SHP77 treated with DMSO at 0.1 percent for 48 hours (cell line): ENCODE measurements around the gene KAT8.
"Not testable (repeated sequence)": the region's sequence is repeated elsewhere in the genome, so short reads cannot be mapped to it uniquely, and the experiment has no call there.

Experiments used
- DNase-seq: peaks from one replicate; lab custom pipeline; 2025; lab: John Stamatoyannopoulos, UW

The KAT8 gene

DNA sequence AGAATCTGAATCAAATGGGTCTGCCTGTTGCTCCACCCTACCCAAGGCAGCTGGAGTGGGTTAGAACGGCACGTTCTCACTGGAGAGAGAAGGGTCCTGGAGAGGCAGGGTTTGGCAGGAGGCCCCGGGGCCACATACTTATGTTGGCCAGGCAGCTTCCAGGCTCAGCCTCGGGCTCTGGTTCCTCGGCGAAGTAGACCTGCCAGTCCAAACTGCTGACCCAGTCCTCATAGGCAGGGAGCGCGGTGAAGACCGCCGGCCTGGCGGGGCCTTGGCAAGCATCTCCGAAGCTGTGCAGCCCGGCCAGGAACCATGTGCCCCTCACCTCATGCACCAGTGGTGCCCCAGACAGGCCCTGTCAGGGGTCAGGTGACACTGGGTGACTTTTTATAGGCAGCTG, 33.5 kb upstream of the KAT8 start:
- no peak for DNase-seq

DNA sequence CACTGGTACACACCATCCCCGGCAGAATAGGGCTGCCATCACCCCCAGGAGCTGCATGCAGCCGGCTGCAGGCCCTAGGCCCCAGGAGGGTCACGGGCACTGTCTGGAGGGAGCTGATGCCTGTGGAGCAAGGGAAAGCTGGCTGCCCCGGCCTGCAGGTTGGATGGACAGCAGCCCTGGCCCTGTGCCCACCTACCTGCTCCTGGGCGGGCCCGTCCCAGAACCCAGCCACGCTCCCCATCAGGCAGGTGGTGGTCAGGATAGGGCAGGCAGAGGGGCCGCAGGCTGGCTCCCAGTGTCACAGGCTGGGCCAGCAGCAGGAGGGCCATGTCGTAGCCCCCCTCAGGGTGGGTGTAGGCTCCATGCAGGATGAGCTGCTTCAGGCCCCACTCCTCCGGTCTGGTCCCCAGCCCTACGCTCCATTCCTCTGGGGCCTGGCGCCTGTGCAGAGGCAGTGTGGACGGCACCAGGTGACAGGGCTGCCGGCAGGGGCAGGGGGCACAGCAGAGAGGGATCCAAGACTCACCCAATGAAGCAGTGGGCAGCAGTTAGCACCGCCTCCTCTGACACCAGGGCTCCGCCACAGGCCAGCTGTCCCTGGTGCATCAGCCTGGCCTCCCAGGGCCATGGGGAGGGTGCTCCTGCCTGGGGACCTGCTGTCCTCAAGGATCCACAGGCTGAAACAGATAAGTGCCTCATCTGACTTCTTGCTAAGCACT, 32.7 kb upstream of the KAT8 start:
- no peak for DNase-seq

DNA sequence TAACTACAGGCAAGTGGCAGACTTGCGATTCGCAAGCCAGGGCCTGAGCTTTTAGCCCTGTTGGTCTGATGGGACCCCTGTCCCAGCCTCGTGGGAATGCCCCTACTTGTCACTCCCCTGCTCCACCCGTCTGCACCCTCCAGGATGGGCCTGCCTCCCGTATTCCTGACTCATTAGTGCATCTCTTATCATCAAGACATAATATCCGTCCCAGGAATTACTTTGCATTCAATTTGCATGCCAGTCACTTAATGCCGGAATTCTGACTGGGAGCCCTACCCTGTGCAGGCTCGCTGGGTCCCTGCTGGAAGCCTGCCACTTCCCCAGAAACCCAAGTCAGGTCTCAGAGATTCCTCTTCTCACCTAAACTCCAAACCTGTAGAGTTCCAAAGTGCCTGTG, 32.1 kb upstream of the KAT8 start:
- DNase-seq, result no peak

DNA sequence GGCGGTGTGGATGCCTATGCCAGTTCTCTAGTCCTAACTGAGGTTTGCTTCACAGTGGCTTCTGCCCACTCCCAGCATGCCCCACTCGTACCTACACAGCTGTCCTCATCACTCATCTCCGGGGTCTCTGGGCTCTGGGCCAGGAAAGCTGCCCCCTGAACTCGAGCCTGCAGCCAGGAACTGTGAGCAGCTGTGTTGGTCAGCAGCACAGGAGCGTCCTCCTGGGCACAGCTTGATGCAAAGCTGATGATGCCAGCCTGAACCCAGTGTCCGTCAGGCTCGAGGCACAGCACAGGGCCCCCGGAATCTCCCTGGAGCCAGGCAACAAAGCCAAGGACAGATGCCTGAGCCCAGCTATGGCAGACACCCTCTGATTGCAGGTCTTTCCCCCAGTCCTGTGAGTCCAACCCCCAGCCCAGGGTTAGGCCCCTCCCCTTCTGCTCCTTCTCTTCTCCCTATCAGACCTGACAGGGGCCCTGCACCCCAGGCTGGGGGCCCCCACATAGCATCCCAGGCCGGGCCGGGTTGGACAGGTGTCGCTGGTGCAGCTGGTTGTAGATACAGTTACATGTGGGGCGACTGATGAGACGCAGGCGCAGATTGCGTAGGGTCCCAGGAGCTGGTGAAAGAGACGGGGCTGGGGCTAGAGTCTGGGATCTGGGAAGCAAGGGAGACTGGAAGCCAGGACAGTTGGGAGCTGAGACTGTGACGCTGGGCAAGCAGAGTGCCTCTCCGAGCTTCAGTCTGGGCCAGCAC, 31.4 kb upstream of the KAT8 start:
- DNase-seq, result no peak

DNA sequence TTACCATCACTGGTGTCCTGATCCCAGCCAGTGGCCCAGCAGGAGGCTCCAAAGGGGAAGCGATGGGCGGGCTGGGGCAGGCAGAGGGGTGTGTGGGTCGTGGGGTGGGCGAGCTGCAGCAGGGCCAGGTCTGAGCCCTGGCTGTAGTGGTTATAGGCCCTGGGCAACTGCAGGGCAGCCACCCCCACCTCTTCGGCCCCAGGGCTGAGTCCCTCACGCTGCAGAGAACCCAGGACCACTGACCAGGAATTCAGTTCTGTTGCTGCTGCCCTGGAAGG, 30.9 kb upstream of the KAT8 start:
- no peak for DNase-seq

DNA sequence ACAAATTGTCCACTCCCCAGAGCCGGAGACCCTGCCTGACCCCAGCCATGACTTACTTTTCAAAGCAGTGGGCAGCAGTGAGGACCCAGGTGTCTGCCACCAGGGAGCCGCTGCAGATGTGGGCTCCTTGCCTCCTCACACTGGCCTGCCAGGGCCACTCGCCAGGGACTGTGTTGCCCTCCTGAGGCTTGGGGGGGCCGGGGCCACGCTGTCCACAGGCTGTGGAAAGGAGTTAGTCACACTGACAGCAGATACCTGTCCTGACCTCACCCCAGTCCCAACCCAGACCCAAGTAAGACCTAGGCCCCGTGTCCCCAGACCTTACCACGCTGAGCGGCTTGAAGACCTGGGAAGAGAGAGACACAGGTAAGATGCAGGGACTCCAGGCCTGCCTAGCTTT, 30.0 kb upstream of the KAT8 start:
- no peak for DNase-seq

DNA sequence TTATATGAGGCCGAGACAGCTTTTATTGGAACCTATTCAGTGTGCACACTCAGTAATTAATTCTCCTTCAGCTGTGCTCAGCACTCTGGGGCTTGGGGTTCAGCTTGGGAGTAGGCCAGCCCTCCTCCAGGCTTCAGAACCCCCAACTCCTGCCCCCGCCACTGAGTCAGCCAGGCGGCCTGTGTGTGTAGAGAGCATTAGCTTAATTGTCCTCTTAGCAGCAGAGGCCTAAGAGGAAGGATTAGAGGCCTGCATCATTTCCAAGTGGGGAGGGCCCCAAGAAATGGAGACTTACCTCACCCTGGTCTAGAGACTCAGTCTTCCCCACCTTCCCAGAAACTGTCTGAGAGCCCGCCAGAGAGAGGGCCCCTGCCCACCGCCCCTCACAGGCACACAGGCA, 29.5 kb upstream of the KAT8 start:
- no peak for DNase-seq

DNA sequence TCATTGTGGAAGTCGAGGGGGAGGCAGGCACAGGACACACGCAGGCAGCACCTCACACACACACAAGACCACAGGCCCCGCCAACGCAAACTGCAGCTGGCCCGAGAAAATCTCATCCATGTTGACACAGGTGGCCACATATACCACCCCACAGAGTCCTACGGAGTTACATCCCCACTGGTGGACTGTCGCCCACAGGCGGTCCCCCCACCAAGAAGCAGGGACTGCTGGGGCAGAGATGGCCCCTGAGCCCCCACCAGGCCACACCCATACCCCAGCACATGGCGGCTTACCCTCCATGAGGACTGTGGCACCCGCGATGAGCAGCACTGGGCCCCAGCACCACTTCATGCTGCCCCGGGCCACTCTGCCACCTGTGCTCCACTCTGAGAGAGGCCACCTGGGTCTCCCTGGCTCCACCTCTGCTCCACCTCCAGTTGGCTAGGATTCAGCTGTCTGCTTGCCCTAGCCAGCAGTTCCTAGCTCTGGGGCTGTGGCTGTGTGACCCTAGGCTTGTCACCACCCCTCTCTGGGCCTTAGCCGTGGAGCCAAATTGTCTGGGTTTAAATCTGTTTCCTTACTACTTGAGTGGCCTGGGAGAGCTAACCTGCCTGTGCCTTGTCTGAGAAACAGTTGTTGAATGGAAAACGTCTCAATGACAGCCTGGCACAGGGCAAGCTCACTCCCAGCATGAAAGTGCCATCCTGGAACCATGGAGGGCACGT, 28.8 kb upstream of the KAT8 start, which contains the start of gene PRSS53:
Gene PRSS53, minus strand, starts transcription at position 485 of the 725 bp plus-strand sequence. Its CDS starts 134 bp downstream, at position 351.
- DNase-seq, result peak; percentile 49

DNA sequence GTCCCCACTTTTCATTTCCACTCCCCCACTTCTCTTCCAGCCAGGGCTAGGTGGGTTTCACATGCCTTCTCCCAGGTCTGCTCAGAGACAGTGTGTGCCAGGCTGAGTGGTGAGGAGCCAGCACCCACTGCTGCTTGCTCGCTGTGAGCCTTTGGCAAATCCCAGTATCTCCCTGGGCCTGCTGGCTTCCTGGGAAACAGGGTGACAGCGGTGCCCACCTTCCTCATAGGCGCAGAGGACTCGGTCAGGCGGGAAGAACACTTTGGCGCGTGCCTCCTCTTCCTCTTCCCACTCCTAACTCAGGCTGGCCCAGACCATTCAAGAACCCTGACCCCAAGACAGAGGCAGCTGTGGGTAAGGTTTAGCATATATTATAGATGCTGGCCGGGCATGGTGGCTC, 28.3 kb upstream of the KAT8 start:
- no peak for DNase-seq

DNA sequence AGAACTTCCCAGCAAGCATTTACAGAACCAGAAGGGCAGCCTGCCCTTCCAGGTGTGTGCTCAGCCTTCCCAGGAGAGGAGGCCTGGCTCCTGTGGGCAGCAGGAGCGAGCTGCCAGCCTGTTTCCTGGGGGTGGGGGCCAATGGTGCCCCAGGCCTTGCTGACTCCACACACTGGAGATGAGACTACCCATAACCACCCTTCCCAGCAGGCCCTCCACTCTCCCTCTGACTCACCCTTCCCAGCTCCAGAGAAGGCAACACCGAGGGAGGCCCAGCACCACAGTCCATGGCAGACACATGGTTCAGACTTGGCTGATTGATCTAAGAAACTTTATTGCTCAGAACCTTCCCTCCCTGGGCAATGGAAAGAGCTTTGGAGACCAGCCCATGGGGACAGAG, 26.9 kb upstream of the KAT8 start:
- no peak for DNase-seq

DNA sequence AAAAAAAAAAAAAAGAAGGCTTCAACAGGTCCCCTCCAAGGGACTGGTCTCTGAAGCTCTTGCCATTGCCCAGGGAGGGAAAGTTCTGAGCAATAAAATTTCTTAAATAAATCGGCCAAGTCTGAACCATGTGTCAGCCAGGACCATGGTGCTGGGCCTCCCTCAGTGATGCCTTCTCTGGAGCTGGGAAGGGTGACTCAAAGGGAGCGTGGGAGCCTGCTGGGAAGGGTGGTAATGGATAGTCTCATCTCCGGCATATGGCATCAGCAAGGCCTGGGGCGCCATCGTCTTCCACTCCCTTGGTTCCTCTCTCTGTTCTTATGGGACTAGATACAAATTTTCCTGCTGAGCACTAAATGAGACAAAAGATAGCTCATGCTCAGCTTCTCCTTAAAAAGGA, 25.1 kb upstream of the KAT8 start:
- no peak for DNase-seq

DNA sequence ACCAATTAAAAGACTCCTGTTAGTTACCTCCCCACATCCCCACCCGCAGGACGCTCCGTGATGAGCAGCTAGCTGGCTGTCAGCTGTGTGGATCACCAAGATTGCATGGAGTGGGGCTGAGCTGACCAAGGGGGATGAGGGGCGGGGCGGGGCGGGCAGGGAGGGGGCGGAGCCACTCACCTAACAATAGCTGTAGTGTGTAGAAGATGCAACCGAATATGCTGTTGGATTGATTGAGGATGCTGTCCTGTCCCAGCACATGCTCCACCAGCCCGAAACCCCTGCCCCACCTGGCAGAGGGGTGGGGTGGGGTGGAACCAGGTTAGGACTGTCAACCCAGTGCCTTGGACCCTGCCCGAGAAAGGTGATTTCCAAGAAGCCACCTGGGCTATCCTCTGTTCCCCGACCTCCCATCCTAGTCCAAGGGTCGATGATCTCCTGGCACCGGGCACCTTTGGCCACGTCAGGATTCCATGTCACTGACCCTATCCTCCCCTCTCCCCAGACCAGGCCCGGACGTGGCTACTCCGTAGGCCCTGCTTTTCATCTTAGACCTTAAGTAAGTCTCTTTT, 24.2 kb upstream of the KAT8 start:
- no peak for DNase-seq

DNA sequence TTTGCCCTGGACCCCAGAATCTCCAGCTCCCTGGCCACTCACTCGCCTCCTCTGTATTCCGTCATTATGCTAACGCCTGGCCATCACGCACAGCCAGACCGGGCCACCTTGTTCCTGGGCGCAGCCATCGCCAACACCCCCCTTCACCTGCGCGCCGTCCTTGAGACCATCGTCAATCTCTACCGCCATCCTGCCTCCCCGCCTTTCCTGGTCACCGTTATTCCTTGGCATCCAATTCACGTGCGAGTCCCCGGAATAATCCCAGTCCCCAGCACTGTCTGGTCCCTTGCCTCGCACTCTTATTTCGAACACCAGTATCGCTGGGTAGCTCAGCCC, 23.4 kb upstream of the KAT8 start:
- DNase-seq, result no peak

DNA sequence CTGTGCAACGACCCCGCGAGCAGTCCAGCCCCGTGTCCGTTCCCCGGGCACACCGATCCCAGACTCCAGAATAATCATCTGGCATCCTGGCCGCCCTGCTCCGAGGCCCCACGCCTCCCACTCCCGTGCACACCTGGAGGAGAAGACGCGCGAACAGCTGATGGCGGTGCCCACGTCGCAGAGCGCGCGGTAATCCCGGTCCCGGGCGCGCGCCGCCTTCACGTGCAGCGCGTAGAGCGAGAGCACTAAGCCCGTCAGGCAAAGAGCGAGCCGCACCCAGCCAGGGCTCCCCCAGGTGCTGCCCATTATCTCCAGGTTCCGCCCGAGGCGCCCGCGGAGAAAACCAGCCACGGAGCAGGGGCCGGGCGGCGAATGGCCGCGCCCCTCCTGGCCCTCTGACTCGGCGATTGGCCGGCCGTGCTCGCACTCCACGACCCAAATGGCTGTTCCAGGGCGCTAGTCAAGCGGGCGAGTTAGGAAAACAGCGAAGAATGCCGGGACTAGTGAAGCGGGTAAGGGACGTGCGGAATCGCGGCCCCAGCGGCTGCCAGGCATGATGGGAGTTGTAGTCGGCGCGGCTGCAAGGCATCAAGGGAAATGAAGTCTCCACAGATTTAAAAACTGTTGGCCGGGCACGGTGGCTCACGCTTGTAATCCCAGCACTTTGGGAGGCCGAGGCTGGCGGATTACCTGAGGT, 22.9 kb upstream of the KAT8 start, which contains the start of gene VKORC1:
Gene VKORC1, minus strand, starts transcription at position 374 of the 697 bp plus-strand sequence. Its CDS starts 68 bp downstream, at position 306.
- peak; percentile 97 for DNase-seq

DNA sequence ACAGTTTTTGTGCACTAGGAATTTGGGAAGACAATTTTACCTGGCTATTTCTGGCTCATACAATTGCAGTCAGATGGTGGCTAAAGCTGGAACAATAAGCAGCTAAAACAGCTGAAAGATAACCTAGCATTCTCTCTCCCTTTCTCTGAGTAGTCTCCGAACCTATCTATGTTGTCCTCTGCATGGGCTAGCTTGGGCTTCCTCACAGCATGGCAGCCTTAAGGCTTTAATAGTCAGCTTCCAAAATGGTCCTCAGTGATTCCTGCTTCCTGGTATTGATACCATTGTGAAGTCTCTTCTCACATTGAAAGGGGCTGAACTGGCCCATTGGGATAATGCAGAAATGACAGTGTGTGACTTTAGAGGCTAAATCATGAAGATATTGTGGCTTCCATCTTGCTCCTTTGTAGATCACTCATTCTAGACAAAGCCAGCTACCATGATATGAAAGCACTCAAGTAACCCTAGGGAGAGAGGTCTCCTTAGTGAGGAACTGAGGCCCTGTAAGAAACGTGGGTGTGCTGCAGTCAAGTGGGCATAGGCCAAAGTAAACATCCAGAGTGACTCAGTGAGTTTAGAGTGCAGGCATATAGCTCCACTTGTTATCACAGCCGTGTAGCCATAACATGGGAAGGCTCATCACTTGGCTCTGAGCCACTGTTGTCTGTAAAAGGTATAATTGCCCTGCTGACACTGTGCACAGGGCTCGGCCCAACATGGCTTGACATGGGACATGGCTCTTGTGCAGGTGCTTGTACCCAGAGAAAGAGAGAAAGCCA, 17.4 kb upstream of the KAT8 start:
- no peak for DNase-seq

DNA sequence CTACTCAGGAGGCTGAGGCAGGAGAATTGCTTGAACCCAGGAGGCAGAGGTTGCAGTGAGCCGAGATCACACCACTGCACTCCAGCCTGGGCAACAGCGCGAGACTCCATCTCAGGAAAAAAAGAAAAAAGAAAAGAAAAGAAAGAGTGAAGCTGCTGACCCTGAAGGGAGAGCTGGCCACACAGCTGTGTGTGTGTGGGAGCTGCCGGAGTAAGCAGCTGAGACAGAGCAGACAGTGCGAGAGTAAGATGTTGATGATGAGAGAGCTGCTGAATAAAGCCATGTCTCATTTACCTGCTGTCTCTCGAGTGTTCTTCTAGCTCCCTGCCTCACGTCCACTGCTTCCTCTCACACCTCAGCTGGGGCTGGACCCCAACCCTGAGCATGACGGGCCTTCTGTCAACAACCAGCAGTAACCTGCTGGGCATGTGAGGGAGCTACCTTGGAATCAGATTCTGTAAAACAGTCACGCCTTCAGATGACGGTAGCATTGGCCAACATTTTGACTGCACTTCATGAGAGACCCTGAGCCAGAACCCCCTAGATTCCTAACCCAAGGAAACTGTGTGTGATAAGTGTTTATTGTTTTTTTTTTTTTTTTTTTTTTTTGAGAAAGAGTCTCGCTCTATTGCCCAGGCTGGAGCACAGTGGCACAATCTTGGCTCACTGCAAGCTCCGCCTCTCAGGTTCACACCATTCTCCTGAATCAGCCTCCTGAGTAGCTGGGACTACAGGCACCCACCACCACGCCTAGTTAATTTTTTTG, 16.4 kb upstream of the KAT8 start:
- not testable (repeated sequence) for DNase-seq

DNA sequence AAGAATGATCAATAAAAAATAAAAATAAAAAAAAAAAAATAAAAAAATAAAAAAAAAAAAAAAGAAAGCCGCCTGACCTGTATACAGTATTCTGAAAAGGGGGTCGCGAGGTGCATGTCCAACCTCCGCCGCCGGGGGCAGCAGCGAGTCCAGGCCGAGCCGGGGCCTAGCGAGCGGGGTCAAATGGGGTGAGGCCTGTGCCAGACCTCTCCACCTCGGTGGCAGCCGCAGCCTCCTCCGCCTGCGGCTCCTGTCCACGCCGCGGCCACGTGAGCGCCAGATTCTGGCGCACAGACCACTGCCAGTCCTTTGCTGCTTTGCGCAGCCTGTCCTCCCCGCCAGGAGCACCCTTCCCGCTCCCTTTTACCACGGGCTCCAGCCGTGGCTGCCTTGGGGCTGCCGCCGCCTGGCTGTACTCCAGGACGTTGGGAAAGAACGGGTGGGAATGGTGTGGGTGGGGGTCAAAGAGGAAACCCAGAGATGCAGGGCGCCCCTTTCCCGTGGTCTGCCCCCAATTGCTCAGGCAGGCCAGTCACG, 11.7 kb upstream of the KAT8 start:
- DNase-seq, result peak; percentile 62

DNA sequence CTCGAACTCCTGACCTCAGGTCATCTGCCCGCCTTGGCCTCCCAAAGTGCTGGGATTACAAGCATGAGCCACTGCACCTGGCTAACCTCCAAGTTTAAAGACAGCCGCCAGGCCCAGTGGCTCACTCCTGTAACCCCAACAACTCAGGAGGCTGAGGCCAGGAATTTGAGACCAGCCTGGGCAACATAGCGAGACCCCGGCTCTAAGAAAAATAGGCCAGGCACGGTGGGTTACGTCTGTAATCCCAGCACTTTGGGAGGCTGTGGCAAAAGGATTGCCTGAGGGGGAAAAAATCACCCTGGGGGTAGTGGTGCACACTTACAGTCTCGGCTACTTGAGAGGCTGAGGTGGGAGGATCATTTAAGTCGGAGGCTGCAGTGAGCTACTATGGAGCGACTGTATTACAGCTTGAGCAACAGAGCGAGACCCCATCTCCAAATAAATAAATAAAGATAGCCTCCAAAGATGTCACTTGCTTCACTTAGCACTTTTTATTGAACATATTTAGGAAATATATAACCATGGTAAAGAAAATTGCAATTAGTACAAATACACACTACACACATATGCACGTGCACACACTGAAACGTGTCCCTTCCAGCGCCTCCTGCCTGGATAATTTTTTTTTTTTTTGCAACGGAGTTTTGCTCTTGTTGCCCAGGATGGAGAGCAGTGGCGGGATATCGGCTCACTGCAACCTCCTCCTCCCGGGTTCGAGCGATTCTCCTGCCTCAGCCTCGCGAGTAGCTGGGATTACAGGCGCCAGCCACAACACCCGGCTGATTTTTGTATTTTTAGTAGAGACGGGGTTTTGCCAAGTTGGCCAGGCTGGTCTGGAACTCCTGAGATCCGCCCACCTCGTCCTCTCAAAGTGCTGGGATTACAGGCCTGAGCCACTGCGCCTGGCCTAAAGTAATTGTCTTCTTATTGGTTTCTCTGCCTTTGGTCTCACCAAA, 10.7 kb upstream of the KAT8 start:
- DNase-seq, result no peak

DNA sequence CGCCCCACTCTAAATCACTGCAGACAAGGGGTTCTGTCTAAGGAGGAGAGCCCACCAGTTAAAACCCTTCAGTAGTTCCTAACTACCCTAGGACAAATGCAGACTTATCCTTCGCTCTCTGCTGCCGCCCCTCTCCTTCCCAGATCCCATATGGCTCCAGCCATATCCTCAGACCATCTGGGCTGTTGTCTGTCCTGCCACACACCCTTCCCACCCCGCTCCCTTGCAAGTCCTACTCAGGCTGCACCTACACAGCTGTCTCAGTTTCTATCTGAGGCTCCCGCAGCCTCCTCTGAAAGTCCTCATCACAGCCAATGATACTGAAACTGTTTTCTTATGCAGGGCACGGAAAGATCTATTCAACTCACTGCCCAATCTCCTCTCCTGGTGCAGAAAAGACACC, 10.0 kb upstream of the KAT8 start:
- no peak for DNase-seq
